ENCODE measurements around the gene RALA. TPM values are rescaled to one million over a fixed set of nuclear protein-coding genes. Genes with fewer than 3 reads are reported as not detected.

Gene RALA
- polyA plus RNA-seq, 1 donor (not counting 4 experiments of a cell fraction or from before 2014, with no cell fraction given): 64.6 TPM

DNA sequence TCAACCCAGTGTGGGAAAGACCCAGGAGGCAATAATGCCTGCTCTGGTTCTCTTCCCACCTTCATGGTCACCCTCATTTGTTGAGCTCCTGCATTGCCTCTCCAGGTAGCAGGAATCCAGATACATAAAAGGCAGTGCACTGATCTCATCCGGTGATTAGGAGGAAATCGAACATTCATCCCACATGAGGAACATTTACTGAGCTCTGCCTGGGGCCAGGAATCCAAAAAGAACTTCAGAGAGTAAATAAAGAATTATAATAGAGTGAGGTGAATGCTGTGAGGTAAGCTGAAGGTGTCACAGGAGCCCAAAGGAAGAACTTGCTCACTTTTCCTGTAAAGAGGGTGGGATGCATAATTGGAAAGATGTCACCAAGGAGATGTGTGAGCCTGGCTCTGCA is 121.2 kb downstream of the RALA start:
- Histone ChIP-seq H3K27ac (ENCODE audit: control insufficient read depth, insufficient read depth, low read length) (no peak overlapping the region), H3K79me2 (ENCODE audit: control insufficient read depth, insufficient read depth, low read length) (no peaks in the 10 kb centered on the region), H3K9me3 (ENCODE audit: control insufficient read depth, low read depth, low read length) (no peaks in the 10 kb centered on the region), H3K4me1 (ENCODE audit: control insufficient read depth, extremely low read depth, insufficient read depth, low read length) (peaks cover 24% of the 10 kb centered on the region), H3K27me3 (ENCODE audit: control insufficient read depth, extremely low read depth, insufficient read depth, low read length) (no peaks in the 10 kb centered on the region), H2AFZ (ENCODE audit: control insufficient read depth, low read length) (no peak overlapping the region), H3K36me3 (ENCODE audit: control insufficient read depth in 2 of 2, extremely low read depth in 1 of 2, insufficient read depth in 2 of 2, low read length in 2 of 2) (no peaks in the 10 kb centered on the region), H3K4me3 (ENCODE audit: control insufficient read depth in 2 of 3, extremely low read depth in 1 of 3, insufficient read depth in 2 of 3, low read depth in 1 of 3, low read length in 3 of 3) (no peak overlapping the region), H3K4me2 (ENCODE audit: control insufficient read depth, extremely low read depth, insufficient read depth, low read depth, low read length) (no peak overlapping the region), H3K9ac (ENCODE audit: control insufficient read depth, extremely low read depth, insufficient read depth, low read length) (no peak overlapping the region), H3K9me1 (ENCODE audit: control insufficient read depth, extremely low read depth, insufficient read depth, low read length) (peaks cover 3% of the 10 kb centered on the region), H4K20me1 (ENCODE audit: control insufficient read depth, extremely low read depth, insufficient read depth, low read length) (no peaks in the 10 kb centered on the region)
- no peak for FAIRE-seq
- TF ChIP-seq, protein P1, sequence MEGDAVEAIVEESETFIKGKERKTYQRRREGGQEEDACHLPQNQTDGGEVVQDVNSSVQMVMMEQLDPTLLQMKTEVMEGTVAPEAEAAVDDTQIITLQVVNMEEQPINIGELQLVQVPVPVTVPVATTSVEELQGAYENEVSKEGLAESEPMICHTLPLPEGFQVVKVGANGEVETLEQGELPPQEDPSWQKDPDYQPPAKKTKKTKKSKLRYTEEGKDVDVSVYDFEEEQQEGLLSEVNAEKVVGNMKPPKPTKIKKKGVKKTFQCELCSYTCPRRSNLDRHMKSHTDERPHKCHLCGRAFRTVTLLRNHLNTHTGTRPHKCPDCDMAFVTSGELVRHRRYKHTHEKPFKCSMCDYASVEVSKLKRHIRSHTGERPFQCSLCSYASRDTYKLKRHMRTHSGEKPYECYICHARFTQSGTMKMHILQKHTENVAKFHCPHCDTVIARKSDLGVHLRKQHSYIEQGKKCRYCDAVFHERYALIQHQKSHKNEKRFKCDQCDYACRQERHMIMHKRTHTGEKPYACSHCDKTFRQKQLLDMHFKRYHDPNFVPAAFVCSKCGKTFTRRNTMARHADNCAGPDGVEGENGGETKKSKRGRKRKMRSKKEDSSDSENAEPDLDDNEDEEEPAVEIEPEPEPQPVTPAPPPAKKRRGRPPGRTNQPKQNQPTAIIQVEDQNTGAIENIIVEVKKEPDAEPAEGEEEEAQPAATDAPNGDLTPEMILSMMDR (optimal IDR thresholded peaks at IDR 0.05 in 1 of 3, IDR thresholded peaks at IDR 0.05 in 1 of 3, conservative IDR thresholded peaks at IDR 0.05 in 1 of 3; ENCODE audit: extremely low read depth in 1 of 3, insufficient read depth in 2 of 3, low read length in 3 of 3): no peak
- TF ChIP-seq EZH2 (IDR thresholded peaks at IDR 0.05; ENCODE audit: low read length): no peak
- dilution Hi-C loops (cut with MboI; ENCODE audit: extremely low pct_ligation_motif_present, low sequenced_read_pairs): no loop called here
- no peak for DNase-seq (ENCODE audit: low read depth, low spot score)

DNA sequence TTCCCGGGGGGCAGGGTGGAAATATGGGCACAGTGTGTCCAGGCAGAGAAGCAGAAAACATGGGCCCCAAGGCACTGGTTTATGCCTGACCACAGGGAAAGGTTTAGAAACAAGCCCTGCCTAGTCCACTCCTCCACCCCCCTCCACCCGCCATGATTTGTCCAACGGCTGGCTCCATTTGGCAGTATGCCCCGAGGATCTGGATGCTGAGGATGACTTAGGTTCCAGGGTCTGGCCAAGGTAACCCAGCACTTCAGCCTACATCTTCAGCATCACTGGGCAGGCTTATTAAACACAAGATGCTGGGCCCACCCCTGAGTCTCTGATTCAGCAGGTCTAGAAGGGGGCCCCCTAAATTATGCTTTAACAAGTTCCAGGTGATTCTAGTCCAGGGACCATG is 121.9 kb downstream of the RALA start:
- Histone ChIP-seq H3K9me3 (ENCODE audit: control insufficient read depth, low read depth, low read length) (no peaks in the 10 kb centered on the region), H3K9me1 (ENCODE audit: control insufficient read depth, extremely low read depth, insufficient read depth, low read length) (peaks cover 3% of the 10 kb centered on the region), H3K27me3 (ENCODE audit: control insufficient read depth, extremely low read depth, insufficient read depth, low read length) (no peaks in the 10 kb centered on the region), H3K79me2 (ENCODE audit: control insufficient read depth, insufficient read depth, low read length) (no peaks in the 10 kb centered on the region), H2AFZ (ENCODE audit: control insufficient read depth, low read length) (no peak overlapping the region), H3K4me1 (ENCODE audit: control insufficient read depth, extremely low read depth, insufficient read depth, low read length) (peaks cover 24% of the 10 kb centered on the region), H3K36me3 (ENCODE audit: control insufficient read depth in 2 of 2, extremely low read depth in 1 of 2, insufficient read depth in 2 of 2, low read length in 2 of 2) (no peaks in the 10 kb centered on the region), H3K4me2 (ENCODE audit: control insufficient read depth, extremely low read depth, insufficient read depth, low read depth, low read length) (no peak overlapping the region), H4K20me1 (ENCODE audit: control insufficient read depth, extremely low read depth, insufficient read depth, low read length) (no peaks in the 10 kb centered on the region), H3K9ac (ENCODE audit: control insufficient read depth, extremely low read depth, insufficient read depth, low read length) (no peak overlapping the region), H3K4me3 (ENCODE audit: control insufficient read depth in 2 of 3, extremely low read depth in 1 of 3, insufficient read depth in 2 of 3, low read depth in 1 of 3, low read length in 3 of 3) (no peak overlapping the region), H3K27ac (ENCODE audit: control insufficient read depth, insufficient read depth, low read length) (no peak overlapping the region)
- dilution Hi-C loops (cut with MboI; ENCODE audit: extremely low pct_ligation_motif_present, low sequenced_read_pairs): no loop called here
- TF ChIP-seq, protein P1 (optimal IDR thresholded peaks at IDR 0.05 in 1 of 3, IDR thresholded peaks at IDR 0.05 in 1 of 3, conservative IDR thresholded peaks at IDR 0.05 in 1 of 3; ENCODE audit: extremely low read depth in 1 of 3, insufficient read depth in 2 of 3, low read length in 3 of 3): no peak
- no peak for TF ChIP-seq EZH2 (IDR thresholded peaks at IDR 0.05; ENCODE audit: low read length)
- no peak for FAIRE-seq
- no peak for DNase-seq (ENCODE audit: low read depth, low spot score)
